SH-SY5Y (cell line): Measurements from ENCODE around the gene NDUFS2.

Experiments
- GATA2 ChIP-seq: IDR thresholded peaks from 2 replicates; pipeline ENCODE4 v1.6.1; 2011; ENCODE audit warnings: mild to moderate bottlenecking, low read depth, low read length
- GATA3 ChIP-seq: IDR thresholded peaks from 2 replicates; pipeline ENCODE4 v1.6.1; 2011; ENCODE audit warnings: low read depth, mild to moderate bottlenecking, low read length, moderate library complexity

- TF ChIP-seq GATA2 (no peak), GATA3 (no peak)
These were observed 1.7 kb upstream of the NDUFS2 start for GRCh38 chr1:161200421-161200991.
